COLO829 (cell line): ENCODE results near the gene RGL2.
"Not testable (repeated sequence)": the region's sequence is repeated elsewhere in the genome, so short reads cannot be mapped to it uniquely, and the experiment has no call there.

Source experiments
- DNase-seq: peaks from one replicate; pipeline ENCODE4 v3.0.0; 2012; ENCODE audit warnings: low spot score

The RGL2 gene

GRCh38 chr6:33294086-33294823, 4.5 kb downstream of the RGL2 start:
- DNase-seq, result no peak

GRCh38 chr6:33292996-33293682, 5.6 kb downstream of the RGL2 start:
- no peak for DNase-seq

DNA sequence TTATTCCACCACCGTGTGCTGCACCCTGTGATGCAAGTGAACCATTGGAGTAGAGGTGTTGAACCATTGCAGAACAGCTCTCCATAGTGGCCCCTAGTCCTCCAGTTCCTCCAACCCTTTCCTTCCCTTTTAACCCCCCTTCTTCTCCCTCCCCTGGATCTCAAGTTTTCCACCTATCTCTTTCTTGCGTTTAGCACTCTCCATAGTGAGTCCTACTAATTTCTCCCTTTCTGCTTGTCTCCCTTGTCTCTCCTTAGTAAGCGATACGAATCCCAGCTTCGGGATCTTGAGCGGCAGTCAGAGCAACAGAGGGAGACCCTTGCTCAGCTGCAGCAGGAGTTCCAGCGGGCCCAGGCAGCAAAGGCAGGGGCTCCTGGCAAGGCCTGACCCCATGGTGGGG, 8.3 kb downstream of the RGL2 start:
- DNase-seq, result no peak

DNA sequence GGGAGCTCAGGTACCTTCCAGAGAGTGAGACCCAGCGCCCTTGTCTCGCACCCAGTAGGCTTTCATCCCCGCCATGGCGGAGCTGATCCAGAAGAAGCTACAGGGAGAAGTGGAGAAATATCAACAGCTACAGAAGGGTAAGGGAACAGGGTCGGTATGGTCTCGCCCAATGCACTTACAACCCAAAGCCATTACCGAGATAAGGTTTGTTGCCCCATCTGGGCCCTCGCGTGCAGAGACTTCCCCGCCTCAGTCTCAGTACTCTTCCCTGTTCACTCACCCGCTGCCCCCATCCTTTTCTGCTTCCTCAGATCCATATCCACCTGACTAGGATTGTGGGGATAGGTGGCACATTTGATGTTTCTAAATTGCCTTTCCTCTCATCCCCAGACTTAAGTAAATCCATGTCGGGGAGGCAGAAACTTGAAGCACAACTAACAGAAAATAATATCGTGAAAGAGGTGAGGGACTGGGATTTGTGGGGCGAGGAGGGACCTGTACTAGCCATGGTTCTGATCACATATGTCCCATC, 8.9 kb downstream of the RGL2 start:
- DNase-seq, result no peak

GRCh38 chr6:33288921-33289783, 9.6 kb downstream of the RGL2 start, which contains the start of the genes PFDN6 and WDR46:
Gene PFDN6 (plus strand): TSS chr6:33289601. CDS start chr6:33289857, 256 bp downstream.
Gene WDR46 (minus strand): TSS chr6:33289239. CDS start chr6:33289170, 69 bp downstream.
- DNase-seq, result peak; percentile 99

GRCh38 chr6:33288141-33288920, 10.4 kb downstream of the RGL2 start:
- no peak for DNase-seq

DNA sequence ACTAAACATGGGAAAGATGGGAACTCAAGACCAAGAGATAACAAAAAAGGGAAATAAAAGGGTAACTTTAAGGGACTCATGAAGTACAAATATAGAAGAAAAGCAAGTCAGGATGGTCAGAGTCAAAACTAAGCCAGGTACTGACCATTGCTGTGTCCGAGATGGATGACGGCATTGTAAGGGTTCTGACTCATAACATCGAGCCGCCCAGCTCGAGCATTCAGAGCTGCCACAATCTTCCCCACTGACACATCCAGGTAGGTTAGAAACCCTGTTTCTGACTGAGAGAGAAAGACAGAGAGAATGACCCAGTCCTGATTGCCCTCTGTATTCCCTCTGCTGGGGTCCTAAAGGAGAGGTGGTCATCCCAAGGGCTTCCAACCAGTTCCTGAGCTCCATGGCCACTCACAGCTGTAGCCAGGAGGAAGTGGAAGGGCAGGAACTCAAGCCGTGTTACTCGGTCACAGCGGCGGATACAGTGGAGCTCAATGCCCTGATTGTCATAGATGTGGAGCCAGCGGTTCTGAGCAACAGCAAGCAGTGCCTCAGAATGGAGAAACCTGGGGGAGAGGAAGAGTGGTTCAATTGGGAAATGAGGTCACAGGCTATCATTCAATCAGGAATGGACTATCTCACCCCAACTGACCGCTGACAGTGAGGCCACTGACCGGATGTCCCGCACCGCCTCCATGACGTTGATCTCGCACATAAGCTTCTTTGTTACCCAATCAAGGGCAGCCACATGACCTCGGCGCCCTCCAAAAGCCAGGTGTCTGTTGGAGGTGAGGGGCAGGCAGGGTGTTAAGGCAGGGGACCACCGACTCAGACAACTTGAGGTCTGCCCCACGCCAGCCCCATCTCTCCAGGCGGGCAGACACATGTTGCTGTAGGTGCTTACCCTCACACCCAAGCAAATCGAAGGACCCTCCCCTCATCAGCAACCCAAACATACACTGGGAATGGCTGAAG, 11.5 kb downstream of the RGL2 start:
- peak; percentile 73 for DNase-seq

DNA sequence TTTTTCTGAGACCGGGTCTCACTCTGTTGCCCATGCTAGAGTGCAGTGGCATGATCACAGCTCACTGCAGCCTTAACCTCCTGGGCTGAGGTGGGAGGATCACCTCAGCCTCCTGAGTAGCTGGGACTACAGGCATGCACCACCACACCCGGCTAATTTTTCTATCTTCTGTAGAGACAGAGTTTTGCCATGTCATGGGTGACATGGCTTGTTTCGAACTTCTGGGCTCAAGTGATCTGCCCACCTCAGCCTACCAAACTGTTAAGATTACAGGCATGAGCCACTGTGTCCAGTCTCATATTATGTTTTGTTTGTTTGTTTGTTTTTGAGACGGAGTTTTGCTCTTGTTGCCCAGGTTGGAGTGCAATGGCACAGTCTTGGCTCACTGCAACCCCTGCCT, 13.5 kb downstream of the RGL2 start:
- DNase-seq, result not testable (repeated sequence)

- DNase-seq, result no peak
These were observed 18.2 kb downstream of the RGL2 start for GRCh38 chr6:33280539-33280938.

- DNase-seq, result peak; percentile 48
These were observed 18.7 kb downstream of the RGL2 start for GRCh38 chr6:33279971-33280511.

DNA sequence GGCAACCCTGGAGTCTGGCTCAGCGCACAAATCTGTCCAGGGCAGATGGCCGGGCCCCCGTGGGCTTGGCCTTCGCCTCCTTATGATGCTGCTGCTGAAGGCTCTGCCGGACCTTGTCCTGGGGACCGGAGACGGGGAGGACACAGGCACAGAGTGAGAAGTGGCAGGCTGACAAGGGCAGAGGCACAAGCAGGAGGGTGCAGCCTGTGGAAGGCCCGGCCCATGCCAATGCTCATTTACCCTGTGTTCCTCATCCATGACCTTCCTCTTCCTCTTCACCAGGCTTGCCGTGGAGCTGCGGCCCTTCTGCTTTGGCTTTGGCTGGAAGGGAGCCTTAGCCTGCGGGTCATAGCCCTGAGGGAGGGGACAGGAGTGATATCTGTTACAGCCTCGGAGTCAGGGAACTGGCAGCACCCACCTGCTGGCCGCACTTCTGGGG, 19.5 kb downstream of the RGL2 start:
- DNase-seq, result no peak

- DNase-seq, result no peak
These were observed 19.9 kb downstream of the RGL2 start for GRCh38 chr6:33278810-33279209.

DNA sequence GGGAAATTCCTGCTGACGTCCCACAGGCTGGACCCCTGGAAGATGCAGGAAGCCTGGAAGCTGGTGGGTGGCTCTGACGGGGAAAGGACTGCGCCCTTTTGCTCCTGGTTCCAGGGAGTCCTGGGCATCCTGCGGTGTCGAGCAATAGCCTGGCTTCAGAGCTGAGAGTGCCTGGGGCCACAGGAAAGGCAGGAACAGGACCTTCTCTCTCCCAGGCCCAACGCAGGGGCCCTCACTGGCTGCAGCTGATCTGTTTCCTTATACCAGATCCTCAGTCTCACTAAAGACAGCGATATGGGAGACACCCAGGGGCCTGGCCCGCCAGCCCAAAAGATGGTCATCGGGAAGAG, 20.4 kb downstream of the RGL2 start:
- no peak for DNase-seq

- no peak for DNase-seq
These were observed 20.9 kb downstream of the RGL2 start for GRCh38 chr6:33277663-33278391.

GRCh38 chr6:33276864-33277662, 21.7 kb downstream of the RGL2 start, which contains the start of gene B3GALT4:
Gene B3GALT4 (plus strand): TSS chr6:33277123. CDS start chr6:33277420, 297 bp downstream.
- peak; percentile 62 for DNase-seq

- DNase-seq, result no peak
These were observed 22.2 kb downstream of the RGL2 start for GRCh38 chr6:33276581-33276863.

- not testable (repeated sequence) for DNase-seq
These were observed 22.8 kb downstream of the RGL2 start for GRCh38 chr6:33275795-33276580.
